ENCODE results near the gene TNS2. TPM values are rescaled to one million over a fixed set of nuclear protein-coding genes. Genes with fewer than 3 reads are reported as not detected.
A peak's percentile ranks its signal among the peaks of the same experiment; 100 is the strongest.

The TNS2 gene
- polyA plus RNA-seq, 1 experiment: 73.9 TPM

GRCh38 chr12:53051881-53052412 lies 2.1 kb downstream of the TNS2 start:
- TF ChIP-seq CTCF (IDR thresholded peaks at IDR 0.05; ENCODE audit: insufficient read depth, low read depth, low read length): no peak
- Histone ChIP-seq H3K36me3 (ENCODE audit: control insufficient read depth, insufficient read depth, low read length) (peaks cover 13% of the 10 kb centered on the region), H3K27me3 (ENCODE audit: control insufficient read depth, insufficient read depth, low read length) (no peaks in the 10 kb centered on the region), H3K4me3 (ENCODE audit: low read depth, low read length) (peak overlapping the region; percentile 78; the same call in 1 of the 2 replicates)
- ChIA-PET POLR2A (interaction anchor here (1.8 kb wide), 1 partner anchor 27 kb away, joined by 7 read pairs; the partner anchor contains the start of gene SPRYD3), CTCF (interaction anchor here (1.4 to 16.5 kb wide), 3 partner anchors 13 to 72 kb away, joined by 3 to 285 read pairs (median 11); no protein-coding TSS in a partner anchor)
- DNase-seq (ENCODE audit: low read depth): no peak

GRCh38 chr12:53052419-53053217 lies 2.8 kb downstream of the TNS2 start:
- peaks cover 14% of the 10 kb centered on the region for H3K36me3 ChIP-seq (ENCODE audit: control insufficient read depth, insufficient read depth, low read length)
- DNase-seq (ENCODE audit: low read depth): no peak
- TF ChIP-seq CTCF (IDR thresholded peaks at IDR 0.05; ENCODE audit: insufficient read depth, low read depth, low read length): 0 out of 2 replicates have a peak, but pooled peaks have one; percentile 1
- H3K27me3 ChIP-seq (ENCODE audit: control insufficient read depth, insufficient read depth, low read length): no peaks in the 10 kb centered on the region
- ChIA-PET CTCF (interaction anchor here (0.7 to 16.5 kb wide), 7 partner anchors 8 to 168 kb away, joined by 3 to 285 read pairs (median 4); partner anchors contain the start of gene IGFBP6), POLR2A (interaction anchor here (0.6 kb wide), 1 partner anchor 656 kb away, joined by 3 read pairs; no protein-coding TSS in a partner anchor)
- H3K4me3 ChIP-seq (ENCODE audit: low read depth, low read length): peak overlapping the region; percentile 9; the same call in 1 of the 2 replicates

GRCh38 chr12:53053218-53054111 lies 3.6 kb downstream of the TNS2 start:
- Histone ChIP-seq H3K36me3 (ENCODE audit: control insufficient read depth, insufficient read depth, low read length) (peaks cover 22% of the 10 kb centered on the region), H3K4me3 (ENCODE audit: low read depth, low read length) (no peak overlapping the region), H3K27me3 (ENCODE audit: control insufficient read depth, insufficient read depth, low read length) (no peaks in the 10 kb centered on the region)
- POLR2A ChIA-PET: interaction anchor here (0.6 to 0.9 kb wide), 2 partner anchors 47 to 655 kb away, joined by 3 read pairs; partner anchors contain the start of gene EIF4B
- peak; percentile 72 for TF ChIP-seq CTCF (IDR thresholded peaks at IDR 0.05; ENCODE audit: insufficient read depth, low read depth, low read length)
- DNase-seq (ENCODE audit: low read depth): no peak
- CTCF ChIA-PET: interaction anchor here (0.7 to 16.5 kb wide), 11 partner anchors 9 to 169 kb away, joined by 3 to 285 read pairs (median 3); partner anchors contain the start of genes IGFBP6 and SPRYD3

- H3K4me3 ChIP-seq (ENCODE audit: low read depth, low read length): peak overlapping the region; percentile 24
- DNase-seq (ENCODE audit: low read depth): no peak
- CTCF ChIA-PET: interaction anchor here (0.8 to 16.5 kb wide), 7 partner anchors 10 to 143 kb away, joined by 3 to 285 read pairs (median 6); partner anchors contain the start of genes IGFBP6 and SPRYD3
- H3K36me3 ChIP-seq (ENCODE audit: control insufficient read depth, insufficient read depth, low read length): peaks cover 28% of the 10 kb centered on the region
- TF ChIP-seq CTCF (IDR thresholded peaks at IDR 0.05; ENCODE audit: insufficient read depth, low read depth, low read length): no peak
- POLR2A ChIA-PET: interaction anchor here (0.6 to 0.9 kb wide), 2 partner anchors 25 to 48 kb away, joined by 3 read pairs; partner anchors contain the start of genes EIF4B and SPRYD3
- H3K27me3 ChIP-seq (ENCODE audit: control insufficient read depth, insufficient read depth, low read length): no peaks in the 10 kb centered on the region
These were observed 4.4 kb downstream of the TNS2 start for GRCh38 chr12:53054112-53054878.
